Choroid plexus epithelial cell (primary cell): Measurements from ENCODE around the gene PKD1L1.

Source experiments
- DNase-seq: peaks from one replicate; pipeline ENCODE4 v3.0.0-alpha.2; 2010; ENCODE audit warnings: low read depth
- H3K4me3 ChIP-seq: 2 replicates; pipeline ENCODE4 v1.5.1; 2011; ENCODE audit warnings: low read depth, mild to moderate bottlenecking, control low read depth, low read length, moderate library complexity
- TF ChIP-seq, protein P1 (sequence below): conservative IDR thresholded peaks from 2 replicates; pipeline ENCODE4 v1.5.1; 2011; ENCODE audit warnings: low read depth, mild to moderate bottlenecking, control low read depth, inconsistent platforms, low read length, moderate library complexity

PKD1L1 gene

DNA sequence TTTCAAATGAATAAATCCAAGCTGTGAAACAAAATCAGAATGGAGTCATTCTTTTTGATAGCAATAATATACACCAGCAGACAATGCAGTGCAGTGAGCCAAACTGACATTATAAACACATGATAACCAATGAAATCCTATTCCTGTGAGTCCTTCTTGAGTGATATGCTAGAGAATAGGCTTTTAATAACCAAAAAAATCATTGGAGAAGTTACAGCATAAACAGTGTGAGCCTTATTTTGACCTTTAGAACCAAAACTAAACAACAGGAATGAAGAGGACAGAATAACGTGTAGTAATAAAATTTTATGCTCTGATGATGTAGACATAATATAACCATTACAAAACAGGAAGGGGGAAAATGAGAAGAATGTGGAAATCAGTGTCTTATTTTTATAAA lies 22.5 kb upstream of the PKD1L1 start:
- DNase-seq, result no peak
- TF ChIP-seq, protein P1, sequence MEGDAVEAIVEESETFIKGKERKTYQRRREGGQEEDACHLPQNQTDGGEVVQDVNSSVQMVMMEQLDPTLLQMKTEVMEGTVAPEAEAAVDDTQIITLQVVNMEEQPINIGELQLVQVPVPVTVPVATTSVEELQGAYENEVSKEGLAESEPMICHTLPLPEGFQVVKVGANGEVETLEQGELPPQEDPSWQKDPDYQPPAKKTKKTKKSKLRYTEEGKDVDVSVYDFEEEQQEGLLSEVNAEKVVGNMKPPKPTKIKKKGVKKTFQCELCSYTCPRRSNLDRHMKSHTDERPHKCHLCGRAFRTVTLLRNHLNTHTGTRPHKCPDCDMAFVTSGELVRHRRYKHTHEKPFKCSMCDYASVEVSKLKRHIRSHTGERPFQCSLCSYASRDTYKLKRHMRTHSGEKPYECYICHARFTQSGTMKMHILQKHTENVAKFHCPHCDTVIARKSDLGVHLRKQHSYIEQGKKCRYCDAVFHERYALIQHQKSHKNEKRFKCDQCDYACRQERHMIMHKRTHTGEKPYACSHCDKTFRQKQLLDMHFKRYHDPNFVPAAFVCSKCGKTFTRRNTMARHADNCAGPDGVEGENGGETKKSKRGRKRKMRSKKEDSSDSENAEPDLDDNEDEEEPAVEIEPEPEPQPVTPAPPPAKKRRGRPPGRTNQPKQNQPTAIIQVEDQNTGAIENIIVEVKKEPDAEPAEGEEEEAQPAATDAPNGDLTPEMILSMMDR, result no peak
- H3K4me3 ChIP-seq, result no peak overlapping the region

DNA sequence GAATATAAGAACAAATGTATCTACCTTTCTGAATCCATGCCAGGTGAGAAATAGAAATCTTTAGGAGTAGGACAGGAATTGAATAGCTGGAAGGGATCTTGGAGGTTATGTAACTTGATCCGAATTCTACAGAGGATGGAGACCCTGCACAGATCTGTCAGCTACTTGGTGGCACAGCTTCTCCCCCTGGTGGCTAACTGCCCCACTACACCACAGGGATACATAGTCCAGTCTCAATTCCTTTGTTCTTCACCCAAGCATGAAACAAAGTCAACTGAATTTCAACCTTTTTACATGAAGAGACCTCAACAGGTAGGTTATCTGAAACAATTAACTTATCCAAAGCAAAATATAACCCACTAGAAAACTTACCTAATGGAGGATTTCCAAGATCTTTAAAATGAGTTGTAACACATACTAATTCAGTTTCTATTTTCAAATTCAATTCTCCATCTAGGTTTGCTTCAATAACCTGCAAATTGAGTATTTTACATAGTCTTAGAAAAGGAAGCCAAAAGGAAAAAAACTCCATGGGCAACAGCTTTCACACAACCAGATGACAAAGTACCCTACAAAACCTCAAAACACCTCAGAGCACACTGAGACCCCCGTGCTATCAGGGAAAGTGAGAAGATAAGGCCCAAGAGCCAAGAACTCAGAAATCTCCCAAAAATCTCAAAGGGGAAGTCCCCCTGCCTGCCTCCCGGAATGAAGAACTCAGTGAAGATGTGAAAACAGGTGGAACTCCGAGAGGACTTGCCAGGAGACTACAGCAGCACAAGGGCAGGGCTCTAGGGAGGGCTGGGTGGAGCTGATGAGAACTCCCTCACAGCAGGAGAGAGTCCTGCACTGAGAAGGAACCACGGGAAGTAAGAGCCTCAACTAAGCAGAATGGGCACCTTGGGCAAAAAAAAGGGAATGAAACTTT lies 20.8 kb upstream of the PKD1L1 start:
- TF ChIP-seq, protein P1, result peak; percentile 99
- H3K4me3 ChIP-seq, result no peak overlapping the region
- peak; percentile 86 for DNase-seq

DNA sequence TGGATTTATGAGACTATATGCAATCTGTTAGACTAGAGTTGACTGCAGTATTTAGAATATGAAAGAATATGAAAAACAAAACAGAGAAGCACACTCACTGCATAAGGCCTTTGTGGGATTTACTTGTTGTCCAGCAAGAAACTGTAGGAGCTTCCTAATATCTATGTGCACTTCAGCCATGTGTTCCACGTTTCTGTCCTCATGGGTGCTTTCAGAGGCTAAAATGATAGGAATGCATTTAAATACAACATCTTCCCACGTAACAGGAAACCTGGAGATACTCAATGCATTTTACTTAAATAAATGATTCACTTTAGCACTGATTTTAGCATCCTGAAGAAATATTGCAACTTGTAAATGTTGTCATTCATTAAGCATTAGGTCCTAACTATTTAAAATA lies 19.4 kb upstream of the PKD1L1 start:
- no peak for DNase-seq
- no peak overlapping the region for H3K4me3 ChIP-seq
- TF ChIP-seq, protein P1, result no peak

DNA sequence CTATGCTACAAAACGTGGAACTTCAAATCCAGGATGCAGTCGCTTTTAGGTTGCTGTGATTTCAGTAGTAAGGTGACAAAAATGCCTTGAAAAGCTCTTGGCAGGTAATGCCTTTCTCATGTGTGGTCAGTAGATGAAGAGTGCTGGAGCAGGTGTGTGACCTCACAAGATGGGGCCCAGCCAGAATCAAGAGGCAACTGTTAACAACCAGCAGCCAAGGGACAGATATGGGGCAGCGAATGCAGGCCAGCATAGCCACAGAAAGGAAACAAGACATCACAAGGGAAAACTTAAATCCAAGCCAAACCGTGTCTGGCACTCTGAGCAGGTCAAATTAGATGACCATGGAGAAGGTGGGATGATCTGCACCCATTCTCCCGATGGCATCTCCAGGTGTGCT lies 18.9 kb upstream of the PKD1L1 start:
- no peak overlapping the region for H3K4me3 ChIP-seq
- TF ChIP-seq, protein P1, result no peak
- DNase-seq, result no peak

DNA sequence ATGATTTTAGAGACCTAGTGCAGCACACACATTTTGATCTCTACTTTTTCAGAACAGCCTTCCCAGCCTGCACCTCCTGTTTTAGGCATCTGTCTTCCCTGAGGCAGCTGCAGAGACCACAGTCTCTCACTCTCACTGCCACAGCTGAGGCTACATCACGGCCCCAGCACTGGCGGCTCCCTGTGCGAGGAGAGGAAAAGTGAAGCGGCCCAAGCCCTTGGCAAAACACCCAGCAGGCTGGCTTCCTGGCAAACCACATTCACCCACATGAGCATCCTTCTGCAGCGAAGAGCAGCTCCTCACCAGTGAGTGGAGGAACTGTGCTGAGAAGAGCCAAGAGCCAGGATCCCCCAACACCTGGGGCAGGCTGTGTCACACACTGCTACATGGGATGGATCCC lies 17.2 kb upstream of the PKD1L1 start:
- no peak overlapping the region for H3K4me3 ChIP-seq
- no peak for DNase-seq
- TF ChIP-seq, protein P1, result no peak

DNA sequence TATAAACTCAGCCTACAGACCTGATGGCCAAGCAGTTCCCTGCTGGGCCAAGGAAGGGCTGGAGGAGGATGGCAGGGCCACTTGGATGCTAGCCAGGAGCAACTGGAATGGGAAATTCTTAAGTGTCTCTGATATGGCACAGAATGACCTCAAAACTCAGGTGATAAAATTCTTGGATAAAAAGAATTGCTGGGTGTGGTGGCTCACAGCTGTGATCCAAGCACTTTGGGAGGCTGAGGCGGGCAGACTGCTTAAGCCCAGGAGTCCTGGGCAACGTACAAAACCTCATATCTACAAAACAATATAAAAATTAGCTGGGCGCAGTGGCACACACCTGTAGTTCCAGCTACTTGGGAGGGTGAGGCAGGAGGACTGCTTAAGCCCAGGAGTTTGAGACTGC lies 14.0 kb upstream of the PKD1L1 start:
- TF ChIP-seq, protein P1, result no peak

DNA sequence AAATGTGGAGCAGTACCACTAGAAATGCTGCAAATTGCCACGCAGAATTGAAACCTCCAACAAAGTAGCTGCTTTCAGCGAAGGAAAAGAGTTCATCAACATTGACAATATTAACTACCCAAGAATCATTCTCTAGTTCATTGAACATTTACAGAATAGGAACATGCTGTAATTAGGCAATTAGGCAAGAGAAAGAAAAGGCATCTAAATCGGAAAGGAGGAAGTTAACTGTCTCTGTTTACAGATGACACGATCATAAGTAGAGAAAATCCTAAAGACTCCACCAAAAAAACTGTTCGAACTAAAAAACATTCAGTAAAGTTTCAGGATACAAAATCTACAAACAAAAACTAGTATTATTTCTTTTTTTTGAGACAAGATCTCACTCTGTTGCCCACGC lies 8.9 kb upstream of the PKD1L1 start:
- TF ChIP-seq, protein P1, result no peak
- H3K4me3 ChIP-seq, result no peak overlapping the region
- DNase-seq, result no peak

More for the DNA sequence above, 14.0 kb upstream of the PKD1L1 start:
- no peak for DNase-seq
- H3K4me3 ChIP-seq, result no peak overlapping the region
